GM12874 (cell line): ENCODE measurements around the gene PITX2.

Experiments
- TF ChIP-seq, protein P1 (sequence below): IDR thresholded peaks from 2 replicates; pipeline ENCODE4 v1.5.1; 2011; ENCODE audit warnings: low read depth, mild to moderate bottlenecking, control low read depth, low read length, moderate library complexity; ENCODE audit not compliant: insufficient read depth

The PITX2 gene

GRCh38 chr4:110625576-110626257 is 2.8 kb upstream of the PITX2 start:
- TF ChIP-seq, protein P1, sequence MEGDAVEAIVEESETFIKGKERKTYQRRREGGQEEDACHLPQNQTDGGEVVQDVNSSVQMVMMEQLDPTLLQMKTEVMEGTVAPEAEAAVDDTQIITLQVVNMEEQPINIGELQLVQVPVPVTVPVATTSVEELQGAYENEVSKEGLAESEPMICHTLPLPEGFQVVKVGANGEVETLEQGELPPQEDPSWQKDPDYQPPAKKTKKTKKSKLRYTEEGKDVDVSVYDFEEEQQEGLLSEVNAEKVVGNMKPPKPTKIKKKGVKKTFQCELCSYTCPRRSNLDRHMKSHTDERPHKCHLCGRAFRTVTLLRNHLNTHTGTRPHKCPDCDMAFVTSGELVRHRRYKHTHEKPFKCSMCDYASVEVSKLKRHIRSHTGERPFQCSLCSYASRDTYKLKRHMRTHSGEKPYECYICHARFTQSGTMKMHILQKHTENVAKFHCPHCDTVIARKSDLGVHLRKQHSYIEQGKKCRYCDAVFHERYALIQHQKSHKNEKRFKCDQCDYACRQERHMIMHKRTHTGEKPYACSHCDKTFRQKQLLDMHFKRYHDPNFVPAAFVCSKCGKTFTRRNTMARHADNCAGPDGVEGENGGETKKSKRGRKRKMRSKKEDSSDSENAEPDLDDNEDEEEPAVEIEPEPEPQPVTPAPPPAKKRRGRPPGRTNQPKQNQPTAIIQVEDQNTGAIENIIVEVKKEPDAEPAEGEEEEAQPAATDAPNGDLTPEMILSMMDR = no peak

DNA sequence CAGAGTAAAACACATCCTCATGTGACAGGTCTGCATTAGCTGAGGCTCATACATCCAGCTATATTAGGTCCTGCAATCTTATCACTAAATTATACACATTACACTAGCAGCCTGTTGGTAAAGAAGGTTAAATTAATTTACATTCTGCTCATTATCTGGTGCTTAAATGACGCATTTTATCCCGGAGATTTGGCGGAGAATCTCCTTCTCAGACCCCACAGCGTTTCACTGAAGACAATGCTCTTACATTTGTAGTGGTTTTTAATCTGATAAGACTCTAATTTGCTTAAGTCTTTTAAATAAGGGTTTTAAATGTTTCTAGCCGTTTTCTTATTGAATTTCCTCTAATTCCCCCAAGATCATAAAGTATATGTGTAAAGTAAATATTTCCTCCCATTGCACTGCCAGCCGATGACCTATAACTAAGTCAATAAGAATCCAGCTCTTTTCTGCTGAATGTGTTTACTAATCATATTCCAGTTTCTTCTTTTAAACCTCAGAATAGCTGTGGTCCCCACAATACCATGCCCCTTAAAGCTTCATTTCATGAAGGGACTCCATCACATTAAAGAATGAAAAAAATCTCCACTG is 2.1 kb upstream of the PITX2 start:
- TF ChIP-seq, protein P1 = no peak

GRCh38 chr4:110624398-110624780 is 1.5 kb upstream of the PITX2 start:
- TF ChIP-seq, protein P1 = no peak

GRCh38 chr4:110623718-110624397 is 981 bp upstream of the PITX2 start:
- TF ChIP-seq, protein P1 = no peak

DNA sequence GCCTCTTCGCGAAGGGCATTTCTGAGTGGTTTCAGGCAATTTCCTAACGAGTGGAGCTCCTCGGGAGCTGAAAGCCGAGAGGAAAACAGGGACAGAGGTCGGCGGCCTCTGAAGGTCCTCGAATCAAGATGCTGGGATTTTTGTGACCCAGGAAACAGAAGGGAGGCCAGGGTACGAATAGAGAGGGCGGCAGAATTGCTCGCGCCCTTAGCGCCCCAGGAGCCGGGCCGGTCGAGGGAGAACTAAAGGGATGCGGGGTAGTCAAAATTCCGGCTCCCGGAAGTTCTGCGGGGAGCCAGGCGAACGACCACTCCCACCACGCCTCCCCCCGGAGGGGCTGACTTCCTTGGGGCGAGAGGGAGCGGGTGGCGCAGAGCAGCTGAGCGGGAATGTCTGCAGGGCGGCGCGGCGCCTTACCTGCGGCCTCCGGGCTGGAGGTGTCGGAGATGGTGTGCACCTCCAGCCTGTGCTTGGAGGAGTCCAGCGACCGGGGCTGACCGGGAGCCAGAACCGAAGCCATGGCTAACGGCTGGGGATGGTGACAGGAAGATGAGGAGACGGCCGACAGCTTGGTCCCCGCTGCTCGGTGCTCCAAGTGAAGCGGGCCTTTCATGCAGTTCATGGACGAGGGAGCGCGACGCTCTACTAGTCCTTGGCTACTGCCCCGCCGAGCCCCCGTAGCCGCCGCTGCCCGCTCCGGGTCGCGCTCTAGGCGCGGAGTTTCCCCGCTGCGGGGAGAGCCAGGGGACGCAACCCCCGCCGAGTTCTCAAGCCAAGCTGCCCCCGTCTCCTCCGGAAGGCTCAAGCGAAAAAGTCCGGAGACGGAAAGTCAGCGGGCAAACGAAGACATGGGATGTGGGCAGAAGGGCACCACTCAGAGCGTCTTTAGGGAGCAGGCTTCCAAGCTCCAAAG is 782 bp downstream of the PITX2 start:
- TF ChIP-seq, protein P1 = no peak

GRCh38 chr4:110621328-110621812 is 1.5 kb downstream of the PITX2 start:
- TF ChIP-seq, protein P1 = no peak
